ENCODE results near the gene CRACDL.
A peak's percentile ranks its signal among the peaks of the same experiment; 100 is the strongest.
"Not testable (repeated sequence)": the region's sequence is repeated elsewhere in the genome, so short reads cannot be mapped to it uniquely, and the experiment has no call there.

Gene CRACDL

DNA sequence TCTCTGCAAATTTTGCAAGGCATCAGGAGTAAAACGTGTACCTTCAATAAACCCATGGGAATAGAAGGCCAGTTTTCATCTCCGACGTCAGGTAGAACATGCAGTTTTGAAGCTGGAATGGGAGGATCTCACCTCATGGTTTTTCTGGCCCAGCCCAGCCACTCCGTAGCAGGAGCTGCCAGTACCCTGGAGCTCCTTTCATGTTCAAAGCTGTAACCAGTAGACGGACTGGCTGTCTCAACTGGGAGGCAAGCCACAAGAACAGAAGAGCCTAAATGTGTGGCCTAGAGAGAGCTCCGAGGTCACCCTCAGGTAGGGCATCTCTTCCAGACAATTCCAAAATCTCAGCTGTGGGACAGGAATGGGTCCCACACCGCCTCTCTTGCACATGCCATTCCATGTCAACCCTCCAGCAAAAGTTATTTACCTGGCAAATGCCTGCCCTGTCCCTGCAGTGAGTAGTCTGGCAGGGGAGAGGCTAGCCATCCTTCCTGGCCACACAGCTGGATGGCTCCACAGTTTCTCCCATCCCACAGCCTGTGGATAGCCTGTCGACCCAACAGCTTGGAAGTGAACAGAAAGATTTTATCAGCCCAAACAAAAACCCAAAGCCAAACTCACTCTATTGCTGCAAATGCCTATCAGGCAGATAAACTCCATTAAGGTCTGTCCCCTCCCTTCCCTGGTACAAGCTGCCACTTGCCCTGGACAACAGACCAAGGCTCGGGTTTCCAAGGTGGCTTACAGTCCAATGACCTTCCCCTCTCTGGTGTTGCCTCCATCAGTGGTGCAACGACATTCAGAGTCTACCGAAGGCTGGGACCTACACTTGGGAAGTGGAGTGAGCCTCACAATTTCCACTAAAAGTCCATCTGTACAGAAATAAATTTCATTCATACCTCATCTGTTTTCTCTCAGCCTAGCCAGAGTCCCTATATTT is 27.8 kb downstream of the CRACDL start:
- DNase-seq (ENCODE audit: insufficient read length, low spot score) (no peak), FAIRE-seq (peak; percentile 73)

DNA sequence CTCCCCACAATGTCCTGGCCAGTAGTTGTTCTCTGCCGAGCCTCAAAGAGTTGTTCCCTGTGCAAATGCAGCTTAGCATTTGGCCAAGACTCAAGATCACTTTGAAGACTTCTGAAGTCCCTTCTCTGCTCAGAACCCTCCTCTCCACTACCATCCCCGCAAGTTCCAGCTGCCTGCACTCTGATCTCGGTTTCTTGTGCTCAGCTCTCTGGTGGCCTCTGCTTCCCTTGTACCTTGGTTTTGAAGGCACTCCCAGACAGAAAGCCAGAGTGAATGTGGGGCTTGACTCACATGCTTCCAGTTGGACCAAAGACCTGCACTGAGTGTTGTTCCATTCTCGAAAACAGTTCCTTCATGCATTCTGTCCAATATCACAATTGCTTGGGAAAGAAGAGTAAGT is 28.6 kb downstream of the CRACDL start:
- no peak for FAIRE-seq
- no peak for DNase-seq (ENCODE audit: insufficient read length, low spot score)

DNA sequence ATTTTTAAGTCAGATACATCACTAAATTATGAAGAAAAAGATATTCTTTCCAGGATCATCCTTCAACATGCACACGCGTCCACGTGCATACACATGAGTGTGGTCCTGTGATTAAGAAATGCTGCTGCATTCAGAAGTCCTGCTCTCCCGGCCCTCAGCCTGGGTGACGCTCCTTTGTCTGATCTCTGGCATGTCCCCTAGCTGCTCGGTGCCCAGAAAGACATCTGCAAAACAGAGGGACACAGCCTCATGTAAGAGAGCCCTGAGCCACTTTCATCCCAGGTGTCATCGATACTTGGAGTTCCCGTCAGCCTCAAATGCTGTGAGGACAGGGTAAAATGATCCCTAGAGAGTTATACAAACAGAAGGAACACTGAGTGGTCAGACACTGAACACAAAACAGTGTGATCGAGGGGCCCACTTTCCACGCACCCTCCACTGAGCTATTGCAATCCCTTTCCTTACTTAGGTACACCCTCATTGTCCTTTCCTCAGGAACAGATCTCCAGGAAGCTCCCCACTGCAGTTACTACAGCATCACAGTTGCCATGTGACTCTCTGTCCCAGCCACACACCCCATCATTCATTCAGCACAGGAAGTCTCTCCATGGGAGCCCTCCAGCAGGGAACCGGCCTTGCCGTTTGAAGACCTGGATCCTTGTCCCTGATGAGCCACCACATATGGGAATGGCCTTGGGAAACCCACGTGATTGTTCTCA is 32.1 kb downstream of the CRACDL start:
- no peak for FAIRE-seq
- no peak for DNase-seq (ENCODE audit: insufficient read length, low spot score)

DNA sequence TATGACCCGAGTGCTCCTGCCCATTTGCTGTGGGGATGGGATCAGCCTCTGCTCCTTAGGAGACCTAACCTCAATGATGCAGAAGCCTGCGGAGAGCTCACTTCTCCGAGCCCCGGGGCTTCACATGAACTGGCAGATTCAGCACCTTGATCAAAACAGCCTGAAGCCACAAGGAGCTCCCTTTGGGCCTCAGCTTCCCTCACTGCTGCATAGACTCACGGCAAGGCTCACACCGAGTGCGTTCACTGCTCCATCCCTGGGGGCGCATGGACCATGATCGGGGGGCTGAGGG is 33.0 kb downstream of the CRACDL start:
- DNase-seq (ENCODE audit: insufficient read length, low spot score), result no peak
- no peak for FAIRE-seq

DNA sequence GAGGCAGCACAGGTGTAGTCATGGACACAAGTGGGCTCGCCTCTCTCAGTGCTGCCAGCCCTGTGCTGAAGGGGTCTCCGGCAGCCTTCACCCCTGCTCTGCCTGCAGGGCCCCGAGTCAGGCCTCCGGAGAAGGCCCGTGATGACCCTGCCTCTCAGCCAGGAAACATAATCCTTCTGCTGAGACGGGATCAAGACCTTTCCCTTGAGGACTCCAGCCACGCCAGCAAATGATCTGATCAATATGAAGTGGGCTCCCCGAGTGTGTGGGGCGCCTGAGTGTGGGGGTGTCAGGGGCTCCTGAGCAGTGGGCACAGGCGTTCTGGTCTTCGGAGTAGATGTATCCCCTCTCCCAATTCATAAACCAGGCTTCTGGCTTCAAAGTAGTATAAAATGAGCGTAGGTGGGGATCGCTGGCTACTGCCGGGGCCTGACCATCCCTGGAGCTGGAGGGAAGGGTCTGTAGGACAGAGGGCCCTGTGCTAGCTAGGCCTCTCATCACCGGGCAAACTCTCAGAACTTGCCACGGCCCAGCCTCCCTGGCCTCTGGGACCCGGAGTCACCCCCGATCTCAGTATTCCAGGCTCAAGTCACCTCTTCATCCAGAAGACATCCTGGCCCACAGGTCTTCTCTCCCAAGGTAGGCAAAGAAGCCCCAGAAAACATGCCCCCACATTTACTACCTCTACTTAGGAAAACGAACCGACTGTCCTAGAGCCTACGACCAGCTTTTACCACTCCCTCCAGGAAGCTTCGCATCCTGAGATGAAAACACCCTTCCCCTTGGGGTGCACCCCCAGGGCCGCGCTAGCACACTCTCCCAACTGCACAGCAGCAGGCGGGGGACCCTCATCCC is 33.6 kb downstream of the CRACDL start:
- no peak for FAIRE-seq
- no peak for DNase-seq (ENCODE audit: insufficient read length, low spot score)

DNA sequence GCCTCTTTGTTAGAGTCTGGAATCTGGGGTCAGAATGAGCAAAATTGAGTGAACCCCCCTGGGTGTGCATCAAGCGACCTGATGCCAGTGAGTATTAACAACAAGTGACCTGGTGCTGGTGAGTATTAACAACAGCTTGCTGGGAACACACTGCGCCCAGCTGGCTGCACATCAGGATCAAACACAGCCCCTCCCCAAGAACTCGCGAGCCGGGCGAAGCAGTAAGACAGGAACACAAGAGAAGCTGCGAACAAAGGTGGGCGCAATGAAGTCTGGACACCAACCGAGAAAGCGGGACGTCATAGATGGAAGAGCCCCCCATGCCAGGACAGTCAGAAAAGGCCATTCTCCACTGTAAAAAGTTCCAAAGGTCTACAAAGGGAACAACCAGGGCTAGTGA is 34.3 kb downstream of the CRACDL start:
- FAIRE-seq, result no peak
- no peak for DNase-seq (ENCODE audit: insufficient read length, low spot score)

DNA sequence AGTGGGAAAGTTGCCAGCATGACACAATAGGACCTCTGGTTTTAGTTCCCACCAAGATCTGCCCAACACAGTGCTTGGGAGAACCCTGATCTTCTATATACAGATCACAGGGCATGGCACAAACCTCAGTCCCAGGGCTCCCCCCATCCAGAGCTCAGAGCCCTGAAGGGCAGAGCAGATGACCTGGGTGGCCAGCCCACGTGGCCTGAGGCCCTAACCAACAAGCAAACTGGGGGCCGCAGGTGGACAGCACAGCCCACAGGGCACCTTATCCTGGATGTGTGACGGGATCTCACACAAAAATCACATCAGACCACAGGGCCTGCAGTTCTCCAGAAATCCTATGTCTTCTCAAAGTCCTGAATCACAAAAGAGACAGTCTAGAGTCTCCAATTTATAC is 34.7 kb downstream of the CRACDL start:
- FAIRE-seq (no peak), DNase-seq (ENCODE audit: insufficient read length, low spot score) (no peak)

DNA sequence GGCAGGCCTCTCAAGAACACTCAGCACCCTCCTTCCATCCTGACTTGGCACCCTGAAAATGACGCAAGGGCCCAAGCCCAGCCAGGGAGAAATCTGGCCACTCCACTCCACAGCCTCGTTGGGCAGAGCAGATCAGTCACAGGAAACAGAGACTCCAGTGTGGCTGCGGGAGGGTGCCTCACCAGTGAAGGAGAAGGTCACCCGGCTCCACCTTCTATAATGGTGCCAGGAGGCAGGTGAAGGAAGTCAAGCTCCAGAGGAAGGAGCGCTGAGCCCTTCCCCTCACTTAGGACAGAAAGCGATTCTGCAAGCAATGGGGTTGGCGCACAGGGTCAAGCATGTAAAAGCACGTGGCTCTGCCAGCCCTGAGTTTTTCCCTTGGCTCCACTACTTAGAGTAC is 35.3 kb downstream of the CRACDL start:
- FAIRE-seq (no peak), DNase-seq (ENCODE audit: insufficient read length, low spot score) (no peak)

DNA sequence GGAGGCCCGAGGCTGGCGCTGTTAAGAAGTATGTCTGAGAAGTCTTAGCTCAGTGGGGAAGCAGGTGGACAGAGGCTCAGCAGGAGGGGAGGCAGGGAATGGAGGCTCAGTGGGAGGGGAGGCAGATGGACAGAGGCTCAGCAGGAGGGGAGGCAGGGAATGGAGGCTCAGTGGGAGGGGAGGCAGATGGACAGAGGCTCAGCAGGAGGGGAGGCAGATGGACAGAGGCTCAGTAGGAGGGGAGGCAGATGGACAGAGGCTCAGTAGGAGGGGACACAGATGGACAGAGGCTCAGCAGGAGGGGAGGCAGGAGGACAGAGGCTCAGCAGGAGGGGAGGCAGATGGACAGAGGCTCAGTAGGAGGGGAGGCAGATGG is 36.3 kb downstream of the CRACDL start:
- FAIRE-seq, result peak; percentile 62
- DNase-seq (ENCODE audit: insufficient read length, low spot score), result not testable (repeated sequence)

DNA sequence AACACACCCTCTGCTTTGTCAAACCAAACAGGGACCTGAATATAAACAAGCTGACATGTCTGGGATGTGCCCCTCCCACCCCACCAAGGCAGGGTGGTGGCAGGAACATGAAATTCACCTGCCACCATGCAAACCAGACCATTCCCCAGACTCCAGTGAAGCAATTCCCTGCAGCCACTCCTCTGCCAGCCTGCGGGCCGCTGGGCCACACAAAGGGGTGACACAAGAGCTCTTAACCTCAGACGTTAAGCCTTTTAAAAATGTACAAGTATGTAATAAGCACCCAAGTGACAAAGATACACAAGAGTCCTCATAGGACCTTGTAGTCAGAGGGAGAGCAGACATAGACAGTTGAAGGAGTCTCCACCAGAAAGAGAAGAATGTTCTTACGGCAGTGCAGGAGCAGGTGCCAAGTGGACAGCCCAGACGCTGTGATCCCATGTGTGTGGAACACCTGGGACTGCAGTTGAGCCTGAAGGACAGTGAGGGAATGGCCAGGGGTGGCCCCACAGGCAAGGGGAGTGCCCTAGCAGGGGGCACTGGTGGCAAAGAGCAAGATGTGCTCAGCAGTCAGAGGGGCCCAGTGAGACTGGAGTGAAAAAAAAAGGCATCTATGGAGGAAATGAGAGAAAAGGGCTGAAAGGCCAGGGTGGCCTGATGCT is 36.9 kb downstream of the CRACDL start:
- FAIRE-seq (peak; percentile 4), DNase-seq (ENCODE audit: insufficient read length, low spot score) (no peak)

DNA sequence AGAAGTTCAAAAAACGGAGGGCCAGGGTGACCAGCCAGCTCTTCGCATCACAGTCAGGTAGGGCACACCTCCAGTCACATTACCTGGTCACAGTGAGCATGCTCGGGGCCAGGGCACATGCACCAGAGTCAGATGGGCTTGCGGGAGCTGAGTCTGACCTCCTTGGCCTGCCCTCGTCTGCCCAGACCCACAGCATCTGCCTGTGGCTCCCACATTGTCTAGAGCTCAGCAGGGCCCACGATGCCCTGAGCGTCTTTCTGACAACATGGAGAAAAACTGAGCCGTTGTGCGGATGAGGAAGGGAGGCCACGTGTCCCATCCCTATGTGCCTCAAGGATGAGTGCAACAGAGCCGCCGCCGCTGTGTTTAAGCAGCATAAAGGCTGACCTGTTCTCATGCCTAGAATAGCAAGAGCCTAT is 37.6 kb downstream of the CRACDL start:
- FAIRE-seq, result no peak
- DNase-seq (ENCODE audit: insufficient read length, low spot score), result no peak

DNA sequence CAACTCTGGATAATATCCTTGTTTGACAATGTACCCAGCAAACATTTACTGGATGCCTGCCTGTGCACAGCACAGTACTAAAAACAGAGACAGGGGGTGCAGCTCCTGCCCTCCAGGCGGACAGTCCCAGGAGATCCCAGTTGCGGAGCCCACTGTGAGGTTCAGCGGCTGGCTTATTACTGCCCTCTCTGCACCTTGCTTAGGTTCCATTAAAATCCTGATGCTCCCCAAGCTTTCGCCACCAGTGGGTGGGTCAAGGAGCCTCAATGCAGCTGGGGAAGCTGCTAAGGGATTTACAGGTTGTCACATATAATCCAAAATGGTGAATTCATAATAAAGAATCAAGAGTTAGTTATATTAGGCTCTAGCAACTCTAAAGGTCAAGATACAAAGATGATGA is 38.3 kb downstream of the CRACDL start:
- DNase-seq (ENCODE audit: insufficient read length, low spot score) (no peak), FAIRE-seq (no peak)

DNA sequence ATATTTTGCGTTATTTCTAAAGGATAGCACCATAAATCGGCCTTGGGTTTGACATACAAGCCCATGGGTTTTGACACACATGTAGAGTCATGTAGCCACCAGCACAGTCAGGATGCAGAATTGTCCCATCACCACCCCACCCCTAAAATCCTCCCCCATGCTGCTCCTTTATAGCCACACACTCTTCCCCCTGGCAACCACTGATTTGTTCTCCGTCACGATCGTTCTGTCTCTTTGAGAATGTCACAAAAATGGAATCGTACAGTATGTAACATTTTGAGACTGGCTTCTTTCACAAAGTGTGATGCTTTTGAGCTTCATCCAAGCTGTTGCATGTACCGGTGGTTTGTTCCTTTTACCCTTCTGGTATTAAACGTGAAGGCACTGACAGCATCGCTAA is 39.1 kb downstream of the CRACDL start:
- DNase-seq (ENCODE audit: insufficient read length, low spot score) (no peak), FAIRE-seq (no peak)

DNA sequence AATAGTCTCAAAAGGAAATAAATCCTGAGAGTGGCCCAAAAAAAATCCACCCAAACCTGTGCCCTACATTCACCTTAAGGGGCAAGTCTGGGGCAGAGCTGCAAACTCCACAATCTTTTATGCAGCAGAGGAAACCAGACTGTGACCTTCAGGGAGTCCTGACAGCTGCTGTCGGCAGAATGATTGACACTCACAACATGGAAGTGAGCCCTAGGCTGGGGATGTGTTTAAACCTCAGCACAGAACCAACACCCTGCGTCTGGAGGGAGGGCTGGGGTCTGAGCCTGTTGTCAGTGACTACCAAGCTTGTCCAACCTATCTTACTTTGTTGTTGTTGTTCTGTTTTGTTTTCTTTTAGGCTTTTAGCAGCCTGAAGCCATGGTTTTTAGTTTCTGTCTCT is 39.6 kb downstream of the CRACDL start:
- DNase-seq (ENCODE audit: insufficient read length, low spot score), result no peak
- FAIRE-seq, result no peak

DNA sequence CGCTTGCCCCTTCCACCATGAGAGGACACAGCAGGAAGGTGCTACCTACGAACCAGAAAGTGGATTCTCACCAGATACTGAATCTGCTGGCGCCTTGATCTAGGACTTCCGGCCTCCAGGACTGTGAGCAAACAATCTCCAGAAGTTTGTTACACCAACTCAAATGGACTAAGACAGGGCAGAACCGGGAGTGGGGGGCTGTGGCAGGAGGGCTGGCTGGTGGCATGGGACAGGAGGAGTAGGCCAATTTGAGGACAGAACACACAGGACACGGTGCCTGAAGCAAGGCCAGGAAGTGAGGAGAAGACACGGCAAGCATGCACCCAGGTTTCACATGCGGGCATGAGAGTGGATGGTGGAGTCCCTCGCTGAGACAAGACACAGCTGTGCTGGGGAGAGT is 40.1 kb downstream of the CRACDL start:
- DNase-seq (ENCODE audit: insufficient read length, low spot score) (no peak), FAIRE-seq (no peak)

DNA sequence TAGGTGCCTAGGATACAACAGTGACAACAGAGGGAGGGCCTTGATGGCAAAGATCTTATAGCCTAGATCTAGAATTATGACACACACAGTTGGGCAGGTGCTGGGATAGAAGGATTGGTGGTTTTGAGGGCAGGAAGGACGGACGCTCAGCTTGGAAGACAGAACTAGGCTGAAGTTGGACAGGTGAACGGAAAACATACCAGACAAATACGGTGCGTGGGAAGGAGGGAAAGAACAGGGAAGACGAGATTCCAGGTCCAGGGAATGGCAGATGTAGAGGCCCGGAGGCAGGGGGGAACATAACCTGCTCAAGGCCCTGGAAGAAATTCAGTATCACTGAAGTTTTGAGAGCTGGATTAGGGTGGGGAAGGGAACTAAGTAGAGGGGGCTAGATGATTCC is 40.8 kb downstream of the CRACDL start:
- DNase-seq (ENCODE audit: insufficient read length, low spot score) (no peak), FAIRE-seq (no peak)

DNA sequence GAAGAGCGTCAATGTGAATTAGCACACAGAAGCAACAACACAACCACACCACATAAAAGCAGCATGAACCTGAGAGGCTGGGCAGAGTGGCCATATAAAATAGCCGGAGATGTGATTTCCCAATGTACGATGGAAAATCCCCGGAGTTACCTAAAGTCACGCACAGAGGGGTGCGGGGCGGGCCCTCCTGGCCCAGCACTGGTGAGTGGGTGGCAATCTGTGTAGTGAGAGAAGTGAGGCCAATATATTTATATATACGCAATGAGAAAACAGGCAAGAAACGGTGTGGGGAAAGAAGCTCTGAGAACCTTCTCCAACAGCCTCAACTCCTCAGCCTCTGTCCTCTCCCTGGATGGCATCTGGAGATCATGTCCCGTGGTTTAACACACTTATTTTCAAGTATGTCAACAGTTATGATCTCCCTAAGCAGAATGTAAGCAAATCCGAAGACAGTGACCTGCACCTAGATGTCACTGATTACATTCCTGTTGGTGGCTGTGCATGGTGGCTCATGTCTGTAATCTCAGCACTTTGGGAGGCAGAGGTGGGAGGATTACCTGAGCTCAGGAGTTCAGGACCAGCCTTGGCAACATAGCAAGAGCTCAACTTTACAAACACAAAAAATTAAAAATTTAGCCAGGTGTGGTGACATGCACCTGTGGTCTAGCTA is 41.6 kb downstream of the CRACDL start:
- FAIRE-seq, result no peak
- no peak for DNase-seq (ENCODE audit: insufficient read length, low spot score)

DNA sequence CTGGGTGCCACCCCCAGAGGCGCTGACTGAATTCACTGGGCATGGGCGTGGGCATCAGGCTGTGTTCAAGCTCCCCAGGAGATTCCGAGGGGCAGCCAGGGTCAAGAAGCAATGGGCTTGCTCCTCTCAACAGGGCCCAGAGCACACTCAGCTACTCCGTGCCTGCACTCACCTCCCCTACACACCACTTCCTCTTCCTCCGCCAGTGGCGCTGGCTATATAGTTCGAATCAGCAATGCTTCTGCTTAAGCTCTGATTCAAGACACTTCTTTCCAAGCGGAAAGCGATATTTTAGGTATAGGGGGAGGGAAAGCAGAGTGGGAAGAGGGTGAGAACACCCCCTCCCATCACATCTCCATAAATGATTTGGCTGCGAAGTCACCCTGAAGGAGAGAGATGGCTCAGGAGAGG is 42.1 kb downstream of the CRACDL start:
- FAIRE-seq, result no peak
- no peak for DNase-seq (ENCODE audit: insufficient read length, low spot score)

DNA sequence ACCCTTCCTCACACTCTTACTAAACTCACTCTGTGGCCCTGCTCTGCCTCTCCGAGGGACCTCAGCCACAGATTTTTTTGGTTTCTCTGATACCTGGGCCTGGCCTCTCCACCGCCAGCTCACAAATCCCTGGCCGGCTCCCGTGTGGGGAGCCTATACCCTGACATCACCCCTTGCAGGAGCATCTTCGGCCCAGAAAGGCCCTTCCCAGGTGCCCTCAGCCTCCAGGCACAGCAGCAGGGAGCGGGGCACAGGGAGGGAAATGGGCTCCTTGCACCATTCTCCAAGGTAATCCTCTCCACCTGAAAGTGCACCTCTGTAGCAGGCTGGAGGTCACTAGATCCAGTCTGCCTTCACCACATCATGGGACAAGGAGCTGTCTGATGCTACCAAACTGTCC is 43.2 kb downstream of the CRACDL start:
- FAIRE-seq, result no peak
- DNase-seq (ENCODE audit: insufficient read length, low spot score), result no peak

DNA sequence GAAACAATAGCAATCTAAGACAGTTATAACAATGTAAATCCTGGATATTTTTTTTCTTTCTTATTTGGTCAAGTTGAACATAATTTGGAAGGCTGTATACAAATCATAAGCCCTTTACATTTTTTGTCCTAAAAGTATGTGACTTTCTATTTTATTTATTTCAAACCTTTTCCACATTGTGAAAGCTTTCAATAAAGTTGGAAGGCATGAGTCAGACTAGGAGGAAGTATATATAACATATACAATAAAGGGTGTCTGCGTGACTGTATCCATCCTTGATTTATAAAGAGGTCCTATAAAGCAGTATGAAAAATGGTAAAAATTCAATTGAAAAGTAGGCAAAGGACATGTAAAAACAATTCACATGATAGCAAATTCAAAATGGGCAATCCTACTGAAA is 44.4 kb downstream of the CRACDL start:
- no peak for FAIRE-seq
- no peak for DNase-seq (ENCODE audit: insufficient read length, low spot score)

All from HTR-8/SVneo (cell line).